Right lobe of liver (tissue), 4 donors: ENCODE results near the gene CTBP1.

ENCODE experiments used
- CTCF ChIP-seq, 4 donors: fragments of 200-600 bp in 3 of 4; fragments of 450-650 bp in 1 of 4; IDR thresholded peaks; one replicate each; pipeline versions ENCODE4 v1.5.1 to v1.8.0; 2016 to 2022; ENCODE audit warnings: antibody characterized with exemption in 4 of 4, mild to moderate bottlenecking in 2 of 4
- POLR2A ChIP-seq: fragments of 450-650 bp; IDR thresholded peaks from one replicate; pipeline ENCODE4 v1.6.1; 2017; ENCODE audit warnings: antibody characterized with exemption, mild to moderate bottlenecking
- donor health status: DM: no; HTN: no; CAD: no.
- donor health status: DM: no; HTN: no; CAD: no.
- donor health status: DM: no; HTN: yes; CAD: no.

- TF ChIP-seq POLR2A (peak; percentile 76), CTCF (IDR thresholded peaks at IDR 0.05) (no peak)
These were observed 40.6 kb upstream of the CTBP1 start, which contains the start of gene MAEA for GRCh38 chr4:1289207-1290164.
